Naive thymus-derived CD4-positive, alpha-beta T cell (primary cell): Measurements from ENCODE around the gene VKORC1L1. TPM values are rescaled to one million over a fixed set of nuclear protein-coding genes. Genes with fewer than 3 reads are reported as not detected.
A peak's percentile ranks its signal among the peaks of the same experiment; 100 is the strongest.

Source experiments
- ATAC-seq: fragments of 150-1000 bp; cut with Tn5 transposase; 2 replicates; pipeline ENCODE4 v1.10.0; 2021; ENCODE audit warnings: mild to moderate bottlenecking, moderate library complexity
- CTCF ChIA-PET: fragments of 350-600 bp; sonication (Branson Sonifier 250); formaldehyde crosslinking; loops from one replicate; lab custom pipeline; 2021; ENCODE audit warnings: antibody characterized with exemption; lab: Charles Lee
- POLR2A ChIA-PET: fragments of 350-600 bp; sonication (Branson Sonifier 250); formaldehyde crosslinking; loops from one replicate; lab custom pipeline; 2021; ENCODE audit warnings: antibody characterized with exemption, inconsistent platforms; lab: Charles Lee
- DNase-seq, 9 donors: peaks; one replicate each; pipeline versions ENCODE4 v3.0.0 to v3.0.0-alpha.2; 2020 to 2022; ENCODE audit warnings: mixed read lengths in 1 of 9
- H3K27ac ChIP-seq: one replicate; pipeline ENCODE4 v1.7.0; 2013; ENCODE audit warnings: mild to moderate bottlenecking, low read depth, low read length, moderate library complexity
- H3K27me3 ChIP-seq, 2 donors: one replicate each; pipeline ENCODE4 v1.7.0; 2013; ENCODE audit warnings: low read length in 2 of 2, mild to moderate bottlenecking in 2 of 2, moderate library complexity in 2 of 2; ENCODE audit not compliant: control insufficient read depth in 2 of 2, insufficient read depth in 2 of 2
- H3K36me3 ChIP-seq, 3 experiments: 1 replicate in 2 of 3; 2 replicates in 1 of 3; pipeline ENCODE4 v1.7.0; 2013; ENCODE audit warnings: low read length in 3 of 3, mild to moderate bottlenecking in 3 of 3, moderate library complexity in 1 of 3; ENCODE audit not compliant: insufficient read depth in 3 of 3, control insufficient read depth in 2 of 3
- H3K4me1 ChIP-seq, 2 donors: one replicate each; pipeline ENCODE4 v1.7.0; 2013; ENCODE audit warnings: low read length in 2 of 2, mild to moderate bottlenecking in 2 of 2, moderate library complexity in 1 of 2; ENCODE audit not compliant: control insufficient read depth in 2 of 2, insufficient read depth in 2 of 2
- H3K4me3 ChIP-seq: 2 replicates; pipeline ENCODE4 v1.7.0; 2013; ENCODE audit warnings: mild to moderate bottlenecking, low read length
- H3K9me3 ChIP-seq, 3 experiments: 1 replicate in 2 of 3; 2 replicates in 1 of 3; pipeline ENCODE4 v1.7.0; 2013; ENCODE audit warnings: low read length in 3 of 3; ENCODE audit not compliant: control insufficient read depth in 2 of 3
- H3K27ac Mint-ChIP-seq, 9 donors: one replicate each; pipeline ENCODE4 v1.8.0; 2020 to 2022; ENCODE audit warnings: mixed read lengths in 9 of 9, mild to moderate bottlenecking in 8 of 9, moderate library complexity in 5 of 9, inconsistent platforms in 2 of 9
- H3K27me3 Mint-ChIP-seq, 5 donors: one replicate each; pipeline ENCODE4 v1.8.0; 2021 to 2022; ENCODE audit warnings: mixed read lengths in 5 of 5, mild to moderate bottlenecking in 1 of 5
- H3K36me3 Mint-ChIP-seq, 5 donors: one replicate each; pipeline ENCODE4 v1.8.0; 2020 to 2022; ENCODE audit warnings: mixed read lengths in 5 of 5, mild to moderate bottlenecking in 3 of 5, inconsistent platforms in 1 of 5
- H3K4me1 Mint-ChIP-seq, 7 donors: one replicate each; pipeline ENCODE4 v1.8.0; 2020 to 2022; ENCODE audit warnings: mixed read lengths in 7 of 7, mild to moderate bottlenecking in 3 of 7, inconsistent platforms in 1 of 7
- H3K4me3 Mint-ChIP-seq, 10 donors: one replicate each; pipeline ENCODE4 v1.8.0; 2020 to 2022; ENCODE audit warnings: mild to moderate bottlenecking in 10 of 10, mixed read lengths in 10 of 10, moderate library complexity in 6 of 10, inconsistent platforms in 2 of 10
- H3K9me3 Mint-ChIP-seq, 11 donors: one replicate each; pipeline ENCODE4 v1.8.0; 2020 to 2022; ENCODE audit warnings: mixed read lengths in 11 of 11, mild to moderate bottlenecking in 4 of 11, inconsistent platforms in 1 of 11, moderate library complexity in 1 of 11
- intact Hi-C, 2 donors: fragments of 100-400 bp; cut with micrococcal nuclease; formaldehyde crosslinking; loops; one replicate each; pipeline ENCODE4 v1.15.1; 2023
- polyA plus RNA-seq, 2 donors: library from polyadenylated mRNA; unstranded; fragments of 300-500 nt; fragmentation: Illumina TruSeq; gene quantifications; one replicate each; pipeline ENCODE4 v1.2.3, GENCODE V29; 2021
- total RNA-seq, 6 experiments: library from RNA in 5 of 6; stranded (reverse) in 5 of 6; gene quantifications; 1 replicate in 5 of 6; 2 replicates in 1 of 6; pipeline ENCODE4 v1.2.3 and lab custom pipeline; 2021 to 2026

VKORC1L1 gene
- total and polyA plus RNA-seq, 7 experiments from 2014 or later: 2.8 to 15.8 (median 5.5) TPM

GRCh38 chr7:65971021-65971420, 98.1 kb downstream of the VKORC1L1 start:
- Histone ChIP-seq H3K4me3 (no peak overlapping the region), H3K36me3 (peaks cover 0 to 94% (median 21%) of the 10 kb centered on the region in 3 experiments), H3K27ac (no peak overlapping the region), H3K4me1 (no peaks in the 10 kb centered on the region), H3K27me3 (no peaks in the 10 kb centered on the region), H3K9me3 (no peaks in the 10 kb centered on the region)
- ATAC-seq (no peak), DNase-seq (no peak)
- intact Hi-C loops: no loop called here
- peaks cover 4 to 40% (median 5%) of the 10 kb centered on the region in 5 donors for H3K36me3 Mint-ChIP-seq
- no peaks in the 10 kb centered on the region for H3K9me3 Mint-ChIP-seq
- no peak overlapping the region for H3K4me3 Mint-ChIP-seq
- CTCF ChIA-PET: interaction anchor here (0.7 kb wide), 1 partner anchor 783 kb away, joined by 3 read pairs; no protein-coding TSS in a partner anchor
- POLR2A ChIA-PET: no interaction called here
- H3K27ac Mint-ChIP-seq: peak overlapping the region in 1 of 9 donors; percentile 41
- peaks cover 0 to 6% (median 0%) of the 10 kb centered on the region in 7 donors for H3K4me1 Mint-ChIP-seq
- no peaks in the 10 kb centered on the region for H3K27me3 Mint-ChIP-seq

GRCh38 chr7:65972976-65973375, 100.1 kb downstream of the VKORC1L1 start:
- Mint-ChIP-seq H3K4me3 (no peak overlapping the region), H3K36me3 (peaks cover 0 to 27% (median 4%) of the 10 kb centered on the region in 5 donors), H3K9me3 (no peaks in the 10 kb centered on the region), H3K27me3 (no peaks in the 10 kb centered on the region), H3K4me1 (peaks cover 0 to 3% (median 0%) of the 10 kb centered on the region in 7 donors), H3K27ac (peak overlapping the region in 1 of 9 donors; percentile 12)
- Histone ChIP-seq H3K9me3 (no peaks in the 10 kb centered on the region), H3K36me3 (peaks cover 0 to 81% (median 21%) of the 10 kb centered on the region in 3 experiments), H3K27ac (no peak overlapping the region), H3K4me3 (no peak overlapping the region), H3K4me1 (no peaks in the 10 kb centered on the region), H3K27me3 (no peaks in the 10 kb centered on the region)
- intact Hi-C loops: no loop called here
- ATAC-seq: no peak
- CTCF ChIA-PET: no interaction called here
- no peak for DNase-seq
- POLR2A ChIA-PET: no interaction called here

DNA sequence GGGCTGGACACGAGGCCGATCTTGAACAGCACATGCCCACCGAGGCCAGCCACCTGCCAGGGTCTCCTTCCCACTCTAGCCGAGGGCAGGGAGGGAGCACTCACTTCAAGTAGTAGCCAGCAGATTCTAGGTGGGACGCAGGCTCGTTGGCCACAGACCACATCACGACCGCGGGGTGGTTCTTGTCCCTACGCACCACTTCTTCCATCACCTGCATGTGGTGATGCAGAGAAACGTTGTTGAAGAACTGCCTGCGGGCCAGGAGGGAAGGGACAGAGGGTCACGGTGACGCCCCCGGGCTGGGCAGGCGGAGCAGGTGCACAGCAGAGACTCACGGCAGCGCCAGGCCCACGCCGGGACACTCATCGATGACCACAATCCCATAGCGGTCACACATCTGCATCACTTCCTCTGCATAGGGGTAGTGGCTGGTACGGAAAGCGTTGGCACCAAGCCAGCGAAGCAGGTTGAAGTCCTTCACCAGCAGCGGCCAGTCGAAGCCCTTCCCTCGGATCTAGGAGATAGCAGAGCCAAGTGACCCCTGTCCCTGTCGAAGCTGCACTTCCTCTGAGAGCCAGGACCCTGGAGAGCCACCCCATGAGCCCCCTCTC, 101.4 kb downstream of the VKORC1L1 start:
- no peaks in the 10 kb centered on the region for H3K4me1 ChIP-seq
- Mint-ChIP-seq H3K27me3 (no peaks in the 10 kb centered on the region), H3K4me1 (peaks cover 0 to 6% (median 0%) of the 10 kb centered on the region in 7 donors), H3K36me3 (peaks cover 0 to 27% (median 4%) of the 10 kb centered on the region in 5 donors), H3K27ac (no peak overlapping the region), H3K9me3 (no peaks in the 10 kb centered on the region), H3K4me3 (no peak overlapping the region)
- H3K27me3 ChIP-seq: no peaks in the 10 kb centered on the region
- H3K4me3 ChIP-seq: no peak overlapping the region
- ATAC-seq (no peak), DNase-seq (no peak)
- H3K9me3 ChIP-seq: no peaks in the 10 kb centered on the region
- POLR2A ChIA-PET: no interaction called here
- intact Hi-C loops: no loop called here
- CTCF ChIA-PET: no interaction called here
- peaks cover 0 to 75% (median 21%) of the 10 kb centered on the region in 3 experiments for H3K36me3 ChIP-seq
- no peak overlapping the region for H3K27ac ChIP-seq

- Histone ChIP-seq H3K27me3 (no peaks in the 10 kb centered on the region), H3K9me3 (no peaks in the 10 kb centered on the region), H3K27ac (no peak overlapping the region), H3K36me3 (peaks cover 0 to 74% (median 21%) of the 10 kb centered on the region in 3 experiments), H3K4me3 (no peak overlapping the region), H3K4me1 (no peaks in the 10 kb centered on the region)
- no peak for DNase-seq
- H3K9me3 Mint-ChIP-seq: no peaks in the 10 kb centered on the region
- H3K4me1 Mint-ChIP-seq: peaks cover 0 to 10% (median 0%) of the 10 kb centered on the region in 7 donors
- ChIA-PET POLR2A (no interaction called here), CTCF (no interaction called here)
- intact Hi-C loops: no loop called here
- H3K4me3 Mint-ChIP-seq: no peak overlapping the region
- ATAC-seq: no peak
- H3K27me3 Mint-ChIP-seq: no peaks in the 10 kb centered on the region
- no peak overlapping the region for H3K27ac Mint-ChIP-seq
- peaks cover 0 to 22% (median 4%) of the 10 kb centered on the region in 5 donors for H3K36me3 Mint-ChIP-seq
Observed at GRCh38 chr7:65974876-65975275, 102.0 kb downstream of the VKORC1L1 start.

- intact Hi-C loops: no loop called here
- CTCF ChIA-PET: interaction anchor here (0.7 kb wide), 1 partner anchor 17 kb away, joined by 3 read pairs; no protein-coding TSS in a partner anchor
- H3K4me3 Mint-ChIP-seq: no peak overlapping the region
Observed at GRCh38 chr7:65975814-65976445, 103.1 kb downstream of the VKORC1L1 start.

DNA sequence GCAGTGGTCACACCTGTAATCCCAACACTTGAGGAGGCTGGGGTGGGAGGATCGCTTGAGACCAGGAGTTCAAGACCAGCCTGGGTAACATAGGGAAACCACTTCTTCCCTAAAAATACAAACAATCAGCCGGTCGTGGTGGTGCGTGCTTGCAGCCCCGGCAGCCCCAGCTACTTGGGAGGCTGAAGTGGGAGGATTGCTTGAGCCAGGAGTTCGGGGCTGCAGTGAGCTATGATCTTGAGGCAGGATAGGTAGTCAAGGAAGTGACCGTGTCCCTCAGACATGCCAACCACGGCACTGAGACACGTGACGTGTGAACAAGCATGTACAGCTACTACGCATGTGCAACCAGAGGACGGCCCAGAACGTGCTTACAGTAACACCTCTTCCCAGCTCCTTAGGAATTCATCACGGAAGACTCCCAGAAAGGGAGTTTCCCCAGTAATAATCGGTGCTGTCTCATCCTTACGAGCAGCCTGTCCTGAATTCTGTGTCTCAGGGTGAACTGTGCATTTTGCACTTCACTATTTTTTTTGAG, 103.9 kb downstream of the VKORC1L1 start:
- Histone ChIP-seq H3K36me3 (peaks cover 0 to 56% (median 12%) of the 10 kb centered on the region in 3 experiments), H3K27me3 (no peaks in the 10 kb centered on the region), H3K4me1 (peaks cover 12 to 14% of the 10 kb centered on the region in 2 donors), H3K4me3 (no peak overlapping the region), H3K9me3 (no peaks in the 10 kb centered on the region), H3K27ac (no peak overlapping the region)
- Mint-ChIP-seq H3K4me3 (no peak overlapping the region), H3K4me1 (peaks cover 0 to 21% (median 10%) of the 10 kb centered on the region in 7 donors), H3K27me3 (no peaks in the 10 kb centered on the region), H3K9me3 (no peaks in the 10 kb centered on the region), H3K27ac (no peak overlapping the region), H3K36me3 (peaks cover 0 to 12% (median 4%) of the 10 kb centered on the region in 5 donors)
- intact Hi-C loops: no loop called here
- CTCF ChIA-PET: no interaction called here
- DNase-seq (no peak), ATAC-seq (no peak)
- POLR2A ChIA-PET: no interaction called here

More at GRCh38 chr7:65975814-65976445, 103.1 kb downstream of the VKORC1L1 start:
- peaks cover 7 to 8% of the 10 kb centered on the region in 2 donors for H3K4me1 ChIP-seq
- POLR2A ChIA-PET: no interaction called here
- DNase-seq: no peak
- peaks cover 0 to 13% (median 4%) of the 10 kb centered on the region in 5 donors for H3K36me3 Mint-ChIP-seq
- H3K9me3 ChIP-seq: no peaks in the 10 kb centered on the region
- H3K27me3 ChIP-seq: no peaks in the 10 kb centered on the region
- no peak overlapping the region for H3K27ac Mint-ChIP-seq
- ATAC-seq: no peak
- peaks cover 0 to 19% (median 8%) of the 10 kb centered on the region in 7 donors for H3K4me1 Mint-ChIP-seq
- H3K9me3 Mint-ChIP-seq: no peaks in the 10 kb centered on the region
- no peaks in the 10 kb centered on the region for H3K27me3 Mint-ChIP-seq
- no peak overlapping the region for H3K4me3 ChIP-seq
- peaks cover 0 to 64% (median 14%) of the 10 kb centered on the region in 3 experiments for H3K36me3 ChIP-seq
- no peak overlapping the region for H3K27ac ChIP-seq
